ENCODE data around the gene EFHD2. TPM values are rescaled to one million over a fixed set of nuclear protein-coding genes. Genes with fewer than 3 reads are reported as not detected.
"Not testable (repeated sequence)": the region's sequence is repeated elsewhere in the genome, so short reads cannot be mapped to it uniquely, and the experiment has no call there.

EFHD2 gene
- total RNA-seq, 1 donor from 2014 or later: 26.0 TPM

DNA sequence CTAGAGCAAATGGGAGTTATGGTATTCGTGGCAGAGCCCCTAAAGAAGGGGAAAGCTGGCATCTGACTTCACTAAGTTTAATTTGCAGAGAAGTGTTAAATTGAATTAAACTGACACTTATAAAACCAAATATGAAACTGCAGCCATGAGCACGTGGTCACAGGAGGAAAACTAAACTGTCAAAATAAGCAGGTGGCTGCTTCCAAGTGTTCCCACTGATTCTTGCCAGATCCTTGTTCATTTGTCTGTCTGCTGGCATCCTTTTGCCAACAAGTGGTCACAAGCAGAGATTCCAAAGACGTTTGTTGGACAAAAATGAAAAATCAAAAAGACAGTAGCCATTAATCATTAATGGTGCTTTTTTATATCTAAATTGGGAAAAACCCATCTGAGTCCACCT, 59.7 kb downstream of the EFHD2 start:
- Mint-ChIP-seq H3K9me3 (ENCODE audit: unreplicated experiment) (peaks cover 2% of the 10 kb centered on the region), H3K4me3 (ENCODE audit: unreplicated experiment) (no peak overlapping the region), H3K27ac (ENCODE audit: unreplicated experiment) (no peak overlapping the region), H3K36me3 (ENCODE audit: low read depth, unreplicated experiment) (no peaks in the 10 kb centered on the region), H3K4me1 (ENCODE audit: low read depth, unreplicated experiment) (no peaks in the 10 kb centered on the region), H3K27me3 (ENCODE audit: low read depth, unreplicated experiment) (peaks cover 18% of the 10 kb centered on the region)
- Histone ChIP-seq H3K4me2 (ENCODE audit: low read length) (no peak overlapping the region), H3K9me3 (ENCODE audit: insufficient read depth, low read depth, low read length) (no peaks in the 10 kb centered on the region), H4K20me1 (ENCODE audit: insufficient read depth, low read length) (no peaks in the 10 kb centered on the region), H3K79me2 (ENCODE audit: insufficient read depth, low read length) (no peaks in the 10 kb centered on the region), H2AFZ (ENCODE audit: low read depth, low read length) (no peak overlapping the region), H3K27ac (ENCODE audit: low read depth, low read length) (no peak overlapping the region), H3K27me3 (ENCODE audit: insufficient read depth, low read length) (no peaks in the 10 kb centered on the region), H3K36me3 (ENCODE audit: insufficient read depth, low read length) (no peaks in the 10 kb centered on the region), H3K9ac (ENCODE audit: low read length) (no peak overlapping the region), H3K4me3 (ENCODE audit: insufficient read depth, low read depth, low read length) (no peak overlapping the region), H3K4me1 (ENCODE audit: insufficient read depth, low read length) (no peaks in the 10 kb centered on the region)
- no peak for TF ChIP-seq EZH2 (IDR thresholded peaks at IDR 0.05; ENCODE audit: insufficient read depth, low read length)
- TF ChIP-seq, protein P1, sequence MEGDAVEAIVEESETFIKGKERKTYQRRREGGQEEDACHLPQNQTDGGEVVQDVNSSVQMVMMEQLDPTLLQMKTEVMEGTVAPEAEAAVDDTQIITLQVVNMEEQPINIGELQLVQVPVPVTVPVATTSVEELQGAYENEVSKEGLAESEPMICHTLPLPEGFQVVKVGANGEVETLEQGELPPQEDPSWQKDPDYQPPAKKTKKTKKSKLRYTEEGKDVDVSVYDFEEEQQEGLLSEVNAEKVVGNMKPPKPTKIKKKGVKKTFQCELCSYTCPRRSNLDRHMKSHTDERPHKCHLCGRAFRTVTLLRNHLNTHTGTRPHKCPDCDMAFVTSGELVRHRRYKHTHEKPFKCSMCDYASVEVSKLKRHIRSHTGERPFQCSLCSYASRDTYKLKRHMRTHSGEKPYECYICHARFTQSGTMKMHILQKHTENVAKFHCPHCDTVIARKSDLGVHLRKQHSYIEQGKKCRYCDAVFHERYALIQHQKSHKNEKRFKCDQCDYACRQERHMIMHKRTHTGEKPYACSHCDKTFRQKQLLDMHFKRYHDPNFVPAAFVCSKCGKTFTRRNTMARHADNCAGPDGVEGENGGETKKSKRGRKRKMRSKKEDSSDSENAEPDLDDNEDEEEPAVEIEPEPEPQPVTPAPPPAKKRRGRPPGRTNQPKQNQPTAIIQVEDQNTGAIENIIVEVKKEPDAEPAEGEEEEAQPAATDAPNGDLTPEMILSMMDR (IDR thresholded peaks at IDR 0.05; ENCODE audit: insufficient read depth, low read depth, low read length): no peak
- FAIRE-seq (no peak), DNase-seq (ENCODE audit: low read depth) (no peak)

DNA sequence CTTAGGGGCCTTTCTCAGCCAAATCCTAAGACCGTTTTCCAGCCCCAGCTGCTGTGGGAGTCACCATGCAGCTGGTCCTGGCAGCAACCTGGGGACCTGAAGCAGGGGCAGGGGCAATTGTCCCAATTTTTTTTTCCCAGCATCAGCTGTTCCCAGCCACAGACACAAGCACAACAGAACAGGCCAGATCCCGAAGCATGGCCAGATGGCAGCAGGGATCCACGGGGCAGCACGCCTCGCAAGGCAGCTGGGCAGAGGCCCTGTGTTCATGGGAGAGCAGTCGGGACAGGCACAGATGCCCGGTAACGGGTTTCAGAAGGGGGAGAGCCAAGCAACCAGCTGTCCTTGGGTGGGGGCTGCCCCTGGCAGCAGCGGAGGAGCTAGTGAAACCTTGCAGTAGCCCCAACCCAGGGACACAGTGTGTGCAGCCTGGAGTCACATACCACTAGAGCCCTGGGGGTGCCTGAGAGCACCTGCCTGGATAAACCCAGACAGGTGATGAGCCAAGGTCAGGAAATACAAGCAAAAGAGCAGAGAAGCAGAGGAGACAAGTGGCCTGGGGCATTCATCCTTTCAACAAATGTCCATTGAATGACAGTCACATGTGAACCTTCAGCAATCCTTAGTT, 60.2 kb downstream of the EFHD2 start:
- DNase-seq (ENCODE audit: low read depth); H3K4me2 ChIP-seq (ENCODE audit: low read length); H3K9ac ChIP-seq (ENCODE audit: low read length); H3K4me3 Mint-ChIP-seq (ENCODE audit: unreplicated experiment); FAIRE-seq; H3K4me1 ChIP-seq (ENCODE audit: insufficient read depth, low read length); H3K4me3 ChIP-seq (ENCODE audit: insufficient read depth, low read depth, low read length); H3K27me3 ChIP-seq (ENCODE audit: insufficient read depth, low read length); H3K36me3 ChIP-seq (ENCODE audit: insufficient read depth, low read length); H3K27ac ChIP-seq (ENCODE audit: low read depth, low read length); H3K9me3 Mint-ChIP-seq (ENCODE audit: unreplicated experiment); H3K9me3 ChIP-seq (ENCODE audit: insufficient read depth, low read depth, low read length); H3K79me2 ChIP-seq (ENCODE audit: insufficient read depth, low read length); H3K4me1 Mint-ChIP-seq (ENCODE audit: low read depth, unreplicated experiment); H2AFZ ChIP-seq (ENCODE audit: low read depth, low read length); H4K20me1 ChIP-seq (ENCODE audit: insufficient read depth, low read length); H3K36me3 Mint-ChIP-seq (ENCODE audit: low read depth, unreplicated experiment): not testable (repeated sequence)
- Mint-ChIP-seq H3K27ac (ENCODE audit: unreplicated experiment) (peak overlapping the region; percentile 53), H3K27me3 (ENCODE audit: low read depth, unreplicated experiment) (peaks cover 14% of the 10 kb centered on the region)

DNA sequence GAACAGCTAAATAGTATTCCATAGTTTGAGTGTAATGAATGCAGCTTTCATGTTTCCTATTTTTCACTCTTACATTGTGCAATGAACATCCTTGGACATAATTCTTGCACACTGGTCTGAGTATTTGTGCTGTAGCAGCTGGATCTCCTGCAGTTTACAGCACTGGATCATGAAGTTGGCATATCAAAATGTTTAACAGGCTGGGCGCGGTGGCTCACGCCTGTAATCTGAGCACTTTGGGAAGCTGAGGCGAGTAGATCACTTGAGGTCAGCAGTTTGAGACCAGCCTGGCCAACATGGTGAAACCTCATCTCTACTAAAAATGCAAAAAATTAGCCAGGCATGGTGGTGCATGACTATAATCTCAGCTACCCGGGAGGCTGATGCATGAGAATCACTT, 61.4 kb downstream of the EFHD2 start:
- not testable (repeated sequence) for FAIRE-seq; H4K20me1 ChIP-seq (ENCODE audit: insufficient read depth, low read length)

DNA sequence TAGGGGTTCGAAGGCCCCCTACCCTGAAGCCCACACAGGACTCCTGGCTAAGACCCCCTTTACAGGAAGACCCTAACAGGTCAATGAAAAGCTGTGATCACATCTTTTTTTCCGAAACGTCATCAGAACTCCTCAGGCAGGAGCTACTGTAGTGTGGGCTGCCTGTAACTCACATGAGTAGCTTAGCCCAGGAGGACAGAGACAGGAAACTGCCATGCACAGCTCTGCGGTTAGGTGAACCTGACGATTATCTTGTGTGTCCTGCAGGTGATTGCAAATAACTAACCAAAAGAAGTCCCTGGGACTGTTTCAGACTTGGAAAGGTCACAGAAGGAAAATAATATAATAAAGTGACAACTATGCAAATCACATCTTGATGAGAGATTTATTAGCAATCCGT, 62.0 kb downstream of the EFHD2 start:
- H4K20me1 ChIP-seq (ENCODE audit: insufficient read depth, low read length); H3K27ac Mint-ChIP-seq (ENCODE audit: unreplicated experiment); FAIRE-seq; H3K4me3 ChIP-seq (ENCODE audit: insufficient read depth, low read depth, low read length); H3K9me3 ChIP-seq (ENCODE audit: insufficient read depth, low read depth, low read length); H3K79me2 ChIP-seq (ENCODE audit: insufficient read depth, low read length); H3K4me1 Mint-ChIP-seq (ENCODE audit: low read depth, unreplicated experiment); H2AFZ ChIP-seq (ENCODE audit: low read depth, low read length); H3K27me3 ChIP-seq (ENCODE audit: insufficient read depth, low read length); H3K36me3 Mint-ChIP-seq (ENCODE audit: low read depth, unreplicated experiment); H3K4me3 Mint-ChIP-seq (ENCODE audit: unreplicated experiment); H3K36me3 ChIP-seq (ENCODE audit: insufficient read depth, low read length); H3K9ac ChIP-seq (ENCODE audit: low read length); H3K4me2 ChIP-seq (ENCODE audit: low read length); H3K9me3 Mint-ChIP-seq (ENCODE audit: unreplicated experiment); H3K27ac ChIP-seq (ENCODE audit: low read depth, low read length); H3K4me1 ChIP-seq (ENCODE audit: insufficient read depth, low read length); DNase-seq (ENCODE audit: low read depth): not testable (repeated sequence)
- H3K27me3 Mint-ChIP-seq (ENCODE audit: low read depth, unreplicated experiment): peaks cover 14% of the 10 kb centered on the region

More for the DNA sequence above, 61.4 kb downstream of the EFHD2 start:
- H3K27me3 ChIP-seq (ENCODE audit: insufficient read depth, low read length); H2AFZ ChIP-seq (ENCODE audit: low read depth, low read length); H3K9me3 ChIP-seq (ENCODE audit: insufficient read depth, low read depth, low read length); H3K4me2 ChIP-seq (ENCODE audit: low read length); H3K36me3 ChIP-seq (ENCODE audit: insufficient read depth, low read length); H3K4me1 Mint-ChIP-seq (ENCODE audit: low read depth, unreplicated experiment); H3K4me3 Mint-ChIP-seq (ENCODE audit: unreplicated experiment); H3K9ac ChIP-seq (ENCODE audit: low read length); H3K4me1 ChIP-seq (ENCODE audit: insufficient read depth, low read length); DNase-seq (ENCODE audit: low read depth); H3K4me3 ChIP-seq (ENCODE audit: insufficient read depth, low read depth, low read length); H3K27ac Mint-ChIP-seq (ENCODE audit: unreplicated experiment); H3K9me3 Mint-ChIP-seq (ENCODE audit: unreplicated experiment); H3K27ac ChIP-seq (ENCODE audit: low read depth, low read length); H3K79me2 ChIP-seq (ENCODE audit: insufficient read depth, low read length); H3K36me3 Mint-ChIP-seq (ENCODE audit: low read depth, unreplicated experiment): not testable (repeated sequence)
- peaks cover 14% of the 10 kb centered on the region for H3K27me3 Mint-ChIP-seq (ENCODE audit: low read depth, unreplicated experiment)
